Measurements from ENCODE around the gene ABT1. TPM values are rescaled to one million over a fixed set of nuclear protein-coding genes. Genes with fewer than 3 reads are reported as not detected.
A peak's percentile ranks its signal among the peaks of the same experiment; 100 is the strongest.

The ABT1 gene
- total and polyA plus RNA-seq, 11 donors, result 7.1 to 12.0 (median 8.2) TPM

DNA sequence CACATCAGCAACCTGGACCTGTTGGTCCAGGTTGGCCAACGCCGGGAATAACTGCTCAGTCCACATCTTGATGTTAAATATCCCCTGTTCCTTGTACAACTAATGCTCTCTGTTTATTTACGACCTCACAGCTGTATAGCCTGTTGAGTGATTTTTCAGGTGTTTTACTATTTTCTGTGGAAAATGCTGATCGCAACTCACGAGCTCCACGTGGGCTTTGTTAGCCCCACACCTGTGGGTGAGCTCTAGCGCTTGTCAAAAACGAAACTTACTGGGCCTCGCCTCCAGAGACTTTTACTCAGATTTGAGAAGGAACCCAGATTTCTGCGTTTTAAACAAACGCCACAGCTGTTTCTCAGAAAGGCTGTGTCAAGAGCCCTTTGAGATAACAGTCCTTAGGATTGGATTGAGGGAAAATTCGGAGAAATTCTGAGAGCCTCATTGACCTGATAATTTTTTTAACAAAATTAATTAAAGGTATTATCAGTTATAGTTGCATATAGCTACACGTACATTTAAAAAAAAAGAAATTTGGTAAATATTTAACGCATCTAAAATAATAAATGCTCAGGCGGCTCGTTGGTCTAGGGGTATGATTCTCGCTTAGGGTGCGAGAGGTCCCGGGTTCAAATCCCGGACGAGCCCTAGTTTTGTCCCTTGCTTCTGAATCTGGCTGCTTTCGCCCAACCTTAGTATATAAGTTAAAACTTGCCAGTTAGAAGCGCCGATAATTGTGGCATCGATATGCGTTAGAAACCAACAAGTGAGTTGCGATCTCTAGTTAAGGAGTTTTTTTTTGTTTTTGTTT, 41.9 kb upstream of the ABT1 start:
- Histone ChIP-seq H3K4me3 (peak overlapping the region in 10 of 12 donors; percentile 46 to 66 (median 61)), H3K27ac (peak overlapping the region in 11 of 12 donors; percentile 66 to 90 (median 84)), H3K4me1 (peaks cover 0 to 31% (median 10%) of the 10 kb centered on the region in 12 donors), H3K36me3 (no peaks in the 10 kb centered on the region), H3K9me3 (no peaks in the 10 kb centered on the region), H3K27me3 (no peaks in the 10 kb centered on the region)
- intact Hi-C loops (cut with DNase I), result loop anchor here in 4 of 10 donors (1.0 to 10.0 kb wide), 5 partner anchors 14 to 920 kb away; partner anchors contain the start of gene ZNF184 (in 1 of the 4)
- 16 to 20% (median 18%) methylated on average over 27 of the region's 27 CpGs for WGBS, 4 donors
- ATAC-seq, result no peak
- no peak for DNase-seq
- no peak for TF ChIP-seq POLR2A (IDR thresholded peaks at IDR 0.05)
- TF ChIP-seq, protein P1, sequence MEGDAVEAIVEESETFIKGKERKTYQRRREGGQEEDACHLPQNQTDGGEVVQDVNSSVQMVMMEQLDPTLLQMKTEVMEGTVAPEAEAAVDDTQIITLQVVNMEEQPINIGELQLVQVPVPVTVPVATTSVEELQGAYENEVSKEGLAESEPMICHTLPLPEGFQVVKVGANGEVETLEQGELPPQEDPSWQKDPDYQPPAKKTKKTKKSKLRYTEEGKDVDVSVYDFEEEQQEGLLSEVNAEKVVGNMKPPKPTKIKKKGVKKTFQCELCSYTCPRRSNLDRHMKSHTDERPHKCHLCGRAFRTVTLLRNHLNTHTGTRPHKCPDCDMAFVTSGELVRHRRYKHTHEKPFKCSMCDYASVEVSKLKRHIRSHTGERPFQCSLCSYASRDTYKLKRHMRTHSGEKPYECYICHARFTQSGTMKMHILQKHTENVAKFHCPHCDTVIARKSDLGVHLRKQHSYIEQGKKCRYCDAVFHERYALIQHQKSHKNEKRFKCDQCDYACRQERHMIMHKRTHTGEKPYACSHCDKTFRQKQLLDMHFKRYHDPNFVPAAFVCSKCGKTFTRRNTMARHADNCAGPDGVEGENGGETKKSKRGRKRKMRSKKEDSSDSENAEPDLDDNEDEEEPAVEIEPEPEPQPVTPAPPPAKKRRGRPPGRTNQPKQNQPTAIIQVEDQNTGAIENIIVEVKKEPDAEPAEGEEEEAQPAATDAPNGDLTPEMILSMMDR (IDR thresholded peaks at IDR 0.05), result no peak

DNA sequence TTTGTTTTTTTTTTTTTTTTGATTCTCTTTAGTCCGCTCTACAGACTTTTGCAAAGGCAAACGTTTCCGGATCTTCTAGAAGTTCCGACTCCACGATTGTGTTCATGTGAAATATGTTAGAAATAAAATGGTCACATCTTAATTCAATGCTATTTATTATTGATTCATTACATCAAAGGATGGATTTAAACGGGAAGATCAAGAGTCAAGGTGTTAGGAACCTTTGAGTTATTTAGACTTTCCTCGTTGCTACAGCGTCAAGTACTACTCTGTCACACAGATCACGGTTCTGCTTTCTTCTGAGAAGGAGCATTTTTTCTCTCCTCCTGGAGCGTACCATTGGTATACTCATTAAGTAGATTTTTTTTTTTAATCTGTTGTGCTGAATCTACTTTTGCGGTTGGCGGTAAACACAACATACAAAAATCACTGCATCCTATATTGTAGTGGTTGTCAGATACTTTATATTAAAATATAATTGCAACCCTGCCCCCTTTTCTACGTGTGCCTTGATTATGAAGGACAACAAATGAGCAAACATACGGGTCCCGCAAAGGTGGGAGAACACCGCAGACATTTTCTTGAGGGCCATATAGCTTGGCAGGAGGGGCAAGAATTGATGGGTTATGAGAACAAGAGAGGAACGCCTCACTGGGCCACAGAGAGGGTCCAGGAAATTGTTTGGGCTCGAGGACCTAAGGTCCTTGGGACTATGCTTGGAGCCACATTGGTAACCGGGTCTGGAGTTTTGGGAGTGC, 41.1 kb upstream of the ABT1 start:
- TF ChIP-seq POLR2A (IDR thresholded peaks at IDR 0.05), result no peak
- TF ChIP-seq, protein P1 (IDR thresholded peaks at IDR 0.05), result no peak
- H3K27ac ChIP-seq, result no peak overlapping the region
- ATAC-seq (no peak), DNase-seq (no peak)
- intact Hi-C loops (cut with DNase I), result loop anchor here in 3 of 10 donors (2.0 to 10.0 kb wide), 3 partner anchors 13 to 919 kb away; partner anchors contain the start of gene ZNF184 (in 1 of the 3)
- whole genome bisulfite sequencing, 4 donors, result 47 to 51% (median 50%) methylated on average over 19 of the region's 19 CpGs
- H3K36me3 ChIP-seq, result no peaks in the 10 kb centered on the region
- H3K9me3 ChIP-seq, result no peaks in the 10 kb centered on the region
- H3K4me1 ChIP-seq, result peaks cover 0 to 23% (median 9%) of the 10 kb centered on the region in 12 donors
- H3K4me3 ChIP-seq, result peak overlapping the region in 4 of 12 donors; percentile 50 to 66 (median 62)
- H3K27me3 ChIP-seq, result no peaks in the 10 kb centered on the region

DNA sequence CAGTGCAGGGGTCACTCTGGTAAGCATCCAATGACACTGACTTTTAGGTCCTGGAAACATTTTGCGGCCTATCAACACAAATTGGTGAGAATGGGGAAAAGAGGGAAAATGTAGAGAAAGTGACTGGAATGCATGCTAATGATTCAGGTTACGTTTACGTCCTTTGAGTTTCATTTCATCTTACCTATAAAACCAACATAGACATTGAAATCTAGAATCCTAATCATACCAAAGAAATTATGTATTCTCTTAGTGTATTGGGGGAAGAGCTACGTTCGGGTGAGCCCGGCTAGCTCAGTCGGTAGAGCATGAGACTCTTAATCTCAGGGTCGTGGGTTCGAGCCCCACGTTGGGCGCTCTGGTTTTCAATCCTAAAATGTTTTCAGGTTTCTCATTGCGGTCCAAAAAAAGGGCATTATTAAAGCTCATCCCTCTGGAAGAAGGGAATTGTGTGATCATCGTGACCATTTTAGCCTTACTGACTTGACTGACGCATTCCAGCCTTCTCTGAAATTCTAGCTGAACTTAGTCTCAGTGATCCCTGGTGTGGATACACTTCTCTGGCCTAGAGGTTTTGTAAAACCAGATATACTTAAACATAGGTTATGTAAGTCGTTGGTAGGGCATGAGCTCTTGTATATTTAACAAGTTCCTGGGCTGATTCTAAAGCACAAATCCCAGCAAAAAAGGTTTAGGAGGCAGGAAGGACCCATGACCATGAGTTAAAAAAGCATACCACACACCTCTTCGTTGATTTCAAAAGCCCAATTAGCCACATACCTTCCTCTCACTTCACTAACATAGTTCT, 40.3 kb upstream of the ABT1 start:
- TF ChIP-seq POLR2A (IDR thresholded peaks at IDR 0.05), result no peak
- TF ChIP-seq, protein P1 (IDR thresholded peaks at IDR 0.05), result no peak
- Histone ChIP-seq H3K36me3 (no peaks in the 10 kb centered on the region), H3K4me1 (peaks cover 0 to 22% (median 9%) of the 10 kb centered on the region in 12 donors), H3K4me3 (no peak overlapping the region), H3K9me3 (no peaks in the 10 kb centered on the region), H3K27ac (no peak overlapping the region), H3K27me3 (no peaks in the 10 kb centered on the region)
- intact Hi-C loops (cut with DNase I), result loop anchor here in 2 of 10 donors (10.0 kb wide), 2 partner anchors 242 to 918 kb away; partner anchors contain the start of gene ZNF184 (in 1 of the 2)
- 37 to 43% (median 39%) methylated on average over 16 of the region's 16 CpGs for WGBS, 4 donors
- DNase-seq, result peak in 2 of 5 donors; percentile 40 to 56
- peak in 2 of 4 donors; percentile 13 to 35 for ATAC-seq

Measured in heart left ventricle (tissue), 16 donors.